Muscle layer of colon (tissue), 2 donors: ENCODE measurements around the gene MYO18B.

Experiments
- H3K27ac ChIP-seq: one replicate; pipeline ENCODE4 v1.7.0; 2013; ENCODE audit warnings: low read depth, mild to moderate bottlenecking, low read length, moderate library complexity
- H3K27me3 ChIP-seq, 2 donors: one replicate each; pipeline ENCODE4 v1.7.0; 2013; ENCODE audit warnings: low read length in 2 of 2, mild to moderate bottlenecking in 2 of 2; ENCODE audit not compliant: insufficient read depth in 2 of 2, control insufficient read depth in 1 of 2
- H3K36me3 ChIP-seq: one replicate; pipeline ENCODE4 v1.7.0; 2013; ENCODE audit warnings: mild to moderate bottlenecking, low read length; ENCODE audit not compliant: insufficient read depth
- H3K4me1 ChIP-seq: one replicate; pipeline ENCODE4 v1.7.0; 2013; ENCODE audit warnings: mild to moderate bottlenecking, low read length; ENCODE audit not compliant: insufficient read depth
- H3K4me3 ChIP-seq, 2 donors: one replicate each; pipeline ENCODE4 v1.7.0; 2013; ENCODE audit warnings: low read length in 2 of 2, low read depth in 1 of 2, mild to moderate bottlenecking in 1 of 2, moderate library complexity in 1 of 2
- H3K9ac ChIP-seq: one replicate; pipeline ENCODE4 v1.7.0; 2013; ENCODE audit warnings: low read length
- H3K9me3 ChIP-seq: one replicate; pipeline ENCODE4 v1.7.0; 2013; ENCODE audit warnings: mild to moderate bottlenecking, low read length
- donor health status: abdominal sarcoma.
- donor health status: Adenocarcinoma of cecum.

MYO18B gene

DNA sequence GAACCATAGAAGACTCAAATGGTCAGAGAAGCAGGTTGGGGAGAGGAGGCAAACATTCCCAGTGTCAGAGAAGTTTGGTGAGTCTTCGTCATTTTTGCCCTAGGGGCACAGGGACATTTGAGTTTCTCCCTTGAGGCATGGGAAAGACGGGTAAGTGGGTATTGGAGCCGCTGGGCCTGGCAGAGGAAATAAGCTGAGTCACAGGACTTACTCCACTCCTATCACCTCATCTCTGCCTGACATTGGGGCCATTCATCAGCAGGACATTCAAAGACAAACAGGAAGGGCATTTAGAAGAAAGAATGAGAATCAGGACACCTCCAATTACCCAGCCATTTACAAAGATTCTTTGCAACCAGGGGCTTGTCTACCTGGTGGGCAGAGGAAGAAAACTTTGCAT, 326.6 kb downstream of the MYO18B start:
- H3K36me3 ChIP-seq, result no peaks in the 10 kb centered on the region
- no peak overlapping the region for H3K9ac ChIP-seq
- H3K9me3 ChIP-seq, result no peaks in the 10 kb centered on the region
- no peaks in the 10 kb centered on the region for H3K4me1 ChIP-seq
- H3K27ac ChIP-seq, result no peak overlapping the region
- no peak overlapping the region for H3K4me3 ChIP-seq
- H3K27me3 ChIP-seq, result peaks cover 0 to 3% of the 10 kb centered on the region in 2 donors

DNA sequence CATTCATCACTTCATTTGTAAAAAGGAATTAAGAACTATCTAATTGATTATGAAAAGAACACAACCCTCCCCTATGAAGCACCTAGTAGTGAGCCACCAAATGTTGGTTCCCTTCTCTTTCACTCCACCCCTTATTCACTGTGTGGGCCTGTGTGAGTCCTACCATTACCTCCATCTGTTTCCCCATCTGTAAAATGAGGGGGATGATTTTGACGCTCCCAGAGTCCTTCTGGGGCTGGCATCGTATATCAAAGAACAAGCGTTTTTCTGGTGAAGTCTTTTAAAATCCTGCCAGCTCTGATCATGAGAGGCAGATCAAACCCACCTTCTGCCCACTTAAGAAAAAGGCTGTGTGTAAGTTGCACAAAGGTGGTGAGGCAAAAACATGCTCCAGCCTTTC, 330.6 kb downstream of the MYO18B start:
- no peaks in the 10 kb centered on the region for H3K36me3 ChIP-seq
- H3K9ac ChIP-seq, result no peak overlapping the region

DNA sequence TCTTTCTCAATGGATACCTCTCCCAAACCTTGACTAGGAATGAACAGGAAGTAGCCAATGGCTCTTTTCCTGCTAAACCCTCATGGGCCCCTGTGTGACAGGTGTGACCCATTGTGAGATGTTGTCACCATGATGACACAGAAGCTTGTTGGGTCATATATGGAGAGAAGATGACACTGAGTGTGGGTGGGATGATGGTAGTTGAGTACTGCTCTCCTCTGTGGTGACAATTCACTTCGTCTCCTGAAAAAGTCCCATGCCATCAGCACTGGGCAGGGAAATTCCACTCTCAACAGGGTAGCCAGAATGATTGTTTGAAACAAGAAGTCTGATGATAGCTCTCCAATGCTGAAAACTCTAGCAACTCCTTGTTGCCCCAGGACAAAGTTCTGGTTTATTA, 333.3 kb downstream of the MYO18B start:
- Histone ChIP-seq H3K36me3 (no peaks in the 10 kb centered on the region), H3K4me3 (no peak overlapping the region), H3K27ac (no peak overlapping the region), H3K9me3 (no peaks in the 10 kb centered on the region), H3K4me1 (no peaks in the 10 kb centered on the region), H3K27me3 (peaks cover 0 to 3% of the 10 kb centered on the region in 2 donors), H3K9ac (no peak overlapping the region)

More for the DNA sequence above, 330.6 kb downstream of the MYO18B start:
- Histone ChIP-seq H3K27me3 (peaks cover 0 to 3% of the 10 kb centered on the region in 2 donors), H3K27ac (no peak overlapping the region), H3K9me3 (no peaks in the 10 kb centered on the region), H3K4me1 (no peaks in the 10 kb centered on the region), H3K4me3 (no peak overlapping the region)

DNA sequence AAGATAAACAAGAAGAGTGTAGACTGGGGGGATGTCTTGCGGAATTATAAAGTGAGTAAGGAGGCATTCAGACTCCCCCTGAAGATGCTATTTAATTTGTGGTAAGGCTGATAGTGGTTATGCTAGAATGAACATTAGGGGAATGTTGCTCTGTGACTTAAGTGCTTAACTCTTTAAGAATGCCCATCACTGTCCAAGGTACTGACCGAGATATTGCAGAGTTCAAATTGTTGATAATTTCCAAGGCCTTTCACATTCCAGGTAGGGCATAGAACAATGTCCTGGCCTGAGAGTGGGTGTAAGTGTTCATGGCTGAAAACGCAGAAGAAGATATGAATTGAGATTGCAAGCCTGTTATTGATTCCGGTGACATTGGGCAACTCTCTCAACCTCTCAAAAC, 337.0 kb downstream of the MYO18B start:
- Histone ChIP-seq H3K4me3 (no peak overlapping the region), H3K9me3 (no peaks in the 10 kb centered on the region), H3K9ac (no peak overlapping the region)

More for the DNA sequence above, 337.0 kb downstream of the MYO18B start:
- Histone ChIP-seq H3K36me3 (no peaks in the 10 kb centered on the region), H3K27me3 (peaks cover 0 to 3% of the 10 kb centered on the region in 2 donors), H3K27ac (no peak overlapping the region), H3K4me1 (no peaks in the 10 kb centered on the region)
